Epithelial cell of proximal tubule (primary cell): ENCODE measurements around the gene EFEMP1. TPM values are rescaled to one million over a fixed set of nuclear protein-coding genes. Genes with fewer than 3 reads are reported as not detected.
"Not testable (repeated sequence)": the region's sequence is repeated elsewhere in the genome, so short reads cannot be mapped to it uniquely, and the experiment has no call there.

Source experiments
- DNase-seq: peaks from one replicate; pipeline ENCODE4 v3.0.0-alpha.2; 2011; ENCODE audit warnings: low read depth
- H3K4me3 ChIP-seq: 2 replicates; pipeline ENCODE4 v1.5.1; 2011; ENCODE audit warnings: low read depth, mild to moderate bottlenecking, low read length
- total RNA-seq: library from RNA; depleted of rRNA; stranded (reverse); fragments of >200 nt; gene quantifications from 2 replicates; pipeline ENCODE4 v1.2.3, GENCODE V29; 2015
- TF ChIP-seq, protein P1 (sequence below): conservative IDR thresholded peaks from 2 replicates; pipeline ENCODE4 v1.5.1; 2012; ENCODE audit warnings: low read depth, mild to moderate bottlenecking, low read length

EFEMP1 gene
- total RNA-seq, 1 donor from 2014 or later, result 30.0 TPM

DNA sequence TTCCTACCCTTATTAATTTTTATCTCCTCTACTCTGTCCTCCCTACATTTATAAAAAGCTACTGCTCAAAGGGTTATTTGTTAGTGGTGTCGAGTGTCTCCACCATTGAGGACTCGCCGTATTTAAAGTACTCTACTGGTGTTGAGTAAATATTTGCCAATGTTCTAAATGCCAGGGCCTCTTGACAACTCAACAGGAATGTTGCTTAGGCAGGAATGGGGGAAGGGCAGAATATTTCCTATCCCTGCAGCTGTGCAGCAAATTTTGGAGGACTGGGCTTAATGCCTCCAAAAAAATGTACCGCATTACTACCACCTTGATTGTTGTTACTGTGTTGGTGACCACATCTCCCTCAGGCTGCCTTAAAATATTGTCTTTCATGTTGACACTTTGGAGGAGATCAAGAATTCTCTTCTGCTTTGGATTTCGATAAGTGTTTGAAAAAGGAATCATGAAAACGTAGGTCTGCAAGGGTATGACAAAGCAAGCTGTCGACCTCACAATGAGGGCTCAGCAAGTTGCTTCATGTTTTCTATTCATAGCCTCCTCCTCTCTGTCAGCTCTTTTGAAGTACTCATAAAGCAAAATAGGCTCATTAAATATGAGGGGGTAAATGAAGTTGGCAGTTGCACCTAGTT is 84.3 kb downstream of the EFEMP1 start:
- TF ChIP-seq, protein P1, sequence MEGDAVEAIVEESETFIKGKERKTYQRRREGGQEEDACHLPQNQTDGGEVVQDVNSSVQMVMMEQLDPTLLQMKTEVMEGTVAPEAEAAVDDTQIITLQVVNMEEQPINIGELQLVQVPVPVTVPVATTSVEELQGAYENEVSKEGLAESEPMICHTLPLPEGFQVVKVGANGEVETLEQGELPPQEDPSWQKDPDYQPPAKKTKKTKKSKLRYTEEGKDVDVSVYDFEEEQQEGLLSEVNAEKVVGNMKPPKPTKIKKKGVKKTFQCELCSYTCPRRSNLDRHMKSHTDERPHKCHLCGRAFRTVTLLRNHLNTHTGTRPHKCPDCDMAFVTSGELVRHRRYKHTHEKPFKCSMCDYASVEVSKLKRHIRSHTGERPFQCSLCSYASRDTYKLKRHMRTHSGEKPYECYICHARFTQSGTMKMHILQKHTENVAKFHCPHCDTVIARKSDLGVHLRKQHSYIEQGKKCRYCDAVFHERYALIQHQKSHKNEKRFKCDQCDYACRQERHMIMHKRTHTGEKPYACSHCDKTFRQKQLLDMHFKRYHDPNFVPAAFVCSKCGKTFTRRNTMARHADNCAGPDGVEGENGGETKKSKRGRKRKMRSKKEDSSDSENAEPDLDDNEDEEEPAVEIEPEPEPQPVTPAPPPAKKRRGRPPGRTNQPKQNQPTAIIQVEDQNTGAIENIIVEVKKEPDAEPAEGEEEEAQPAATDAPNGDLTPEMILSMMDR, result no peak
- no peak overlapping the region for H3K4me3 ChIP-seq
- DNase-seq, result peak; percentile 39

DNA sequence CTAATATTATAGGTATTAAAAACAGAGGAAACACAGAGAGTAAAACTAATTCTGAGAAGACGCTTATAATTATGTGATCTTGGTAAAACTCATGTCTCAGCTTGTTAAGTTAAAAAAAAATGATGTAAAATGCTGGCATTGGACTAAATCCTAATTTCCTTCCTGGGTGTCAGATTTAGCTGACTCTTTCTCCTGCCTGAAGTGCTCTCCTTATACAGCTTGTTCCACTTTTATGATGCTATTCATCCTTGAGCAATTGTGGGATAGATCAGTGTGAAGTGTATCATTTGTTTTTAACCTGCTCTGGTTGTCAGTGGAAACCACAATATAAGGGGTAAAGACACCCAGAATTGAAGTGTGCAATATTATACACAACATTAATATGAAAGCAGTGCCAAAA is 84.9 kb downstream of the EFEMP1 start:
- TF ChIP-seq, protein P1, result no peak
- no peak overlapping the region for H3K4me3 ChIP-seq
- no peak for DNase-seq

DNA sequence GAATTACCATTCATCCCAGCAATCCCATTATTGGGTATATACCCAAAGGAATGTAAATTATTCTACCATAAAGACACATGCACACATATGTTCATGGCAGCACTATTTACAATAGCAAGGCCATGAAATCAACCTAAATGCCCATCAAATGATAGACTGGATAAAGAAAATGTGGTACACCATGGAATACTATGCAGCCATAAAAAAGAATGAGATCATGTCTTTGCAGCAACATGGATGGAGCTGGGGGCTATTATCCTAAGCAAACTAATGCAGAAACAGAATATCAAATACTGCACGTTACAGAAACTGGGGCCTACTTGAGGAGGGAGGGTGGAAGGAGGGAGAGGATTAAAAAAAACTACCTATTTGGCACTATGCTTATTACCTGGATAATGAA is 85.5 kb downstream of the EFEMP1 start:
- DNase-seq, H3K4me3 ChIP-seq: not testable (repeated sequence)

DNA sequence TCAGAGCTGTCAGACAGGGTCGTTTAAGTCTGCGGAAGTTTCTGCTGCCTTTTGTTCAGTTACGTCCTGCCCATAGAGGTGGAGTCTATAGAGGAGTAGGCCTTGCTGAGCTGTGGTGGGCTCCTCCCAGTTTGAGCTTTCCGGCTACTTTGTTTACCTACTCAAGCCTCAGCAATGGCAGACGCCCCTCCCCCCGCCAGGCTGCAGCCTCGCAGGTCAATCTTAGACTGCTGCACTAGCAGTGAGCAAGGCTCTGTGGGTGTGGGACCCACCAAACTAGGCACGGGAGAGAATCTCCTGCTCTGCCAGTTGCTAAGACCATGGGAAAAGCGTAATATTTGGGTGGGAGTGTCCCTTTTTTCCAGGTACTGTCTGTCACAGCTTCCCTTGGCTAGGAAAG is 86.5 kb downstream of the EFEMP1 start:
- TF ChIP-seq, protein P1, result no peak
- no peak for DNase-seq
- no peak overlapping the region for H3K4me3 ChIP-seq

DNA sequence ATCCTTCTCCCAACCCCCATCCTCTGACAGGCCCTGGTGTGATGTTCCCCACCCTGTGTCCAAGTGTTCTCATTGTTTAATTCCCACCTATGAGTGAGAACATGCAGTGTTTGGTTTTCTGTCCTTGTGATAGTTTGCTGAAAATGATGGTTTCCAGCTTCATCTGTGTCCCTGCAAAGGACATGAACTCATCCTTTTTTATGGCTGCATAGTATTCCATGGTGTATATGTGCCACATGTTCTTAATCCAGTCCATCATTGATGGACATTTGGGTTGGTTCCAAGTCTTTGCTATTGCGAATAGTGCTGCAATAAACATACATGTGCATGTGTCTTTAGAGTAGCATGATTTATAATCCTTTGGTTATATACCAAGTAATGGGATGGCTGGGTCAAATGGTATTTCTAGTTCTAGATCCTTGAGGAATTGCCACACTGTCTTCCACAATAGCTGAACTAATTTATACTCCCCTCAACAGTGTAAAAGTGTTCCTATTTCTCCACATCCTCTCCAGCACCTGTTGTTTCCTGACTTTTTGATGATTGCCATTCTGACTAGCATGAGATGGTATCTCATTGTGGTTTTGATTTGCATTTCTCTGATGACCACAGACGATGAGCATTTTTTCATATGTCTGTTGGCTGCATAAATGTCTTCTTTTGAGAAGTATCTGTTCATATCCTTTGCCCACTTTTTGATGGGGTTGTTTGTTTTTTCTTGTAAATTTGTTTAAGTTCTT is 91.7 kb downstream of the EFEMP1 start:
- DNase-seq, H3K4me3 ChIP-seq: not testable (repeated sequence)

DNA sequence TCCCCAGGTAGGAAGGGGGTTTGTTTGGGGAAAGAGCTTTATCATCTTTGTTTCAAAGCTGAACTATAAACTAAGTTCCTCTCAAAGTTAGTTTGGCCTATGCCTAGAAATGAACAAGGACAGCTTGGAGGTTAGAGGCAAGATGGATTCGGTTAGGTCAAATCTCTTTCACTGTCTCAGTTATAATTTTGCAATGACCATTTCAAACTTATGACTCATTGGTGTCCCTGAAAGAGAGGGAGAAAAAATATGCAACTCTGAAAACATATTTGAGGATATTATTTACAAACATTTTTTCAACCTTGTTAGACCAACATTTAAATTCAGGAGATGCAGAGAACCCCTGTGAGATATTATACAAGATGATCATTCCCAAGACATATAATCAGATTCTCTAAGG is 95.7 kb downstream of the EFEMP1 start:
- TF ChIP-seq, protein P1, result no peak
- no peak for DNase-seq
- H3K4me3 ChIP-seq, result no peak overlapping the region

DNA sequence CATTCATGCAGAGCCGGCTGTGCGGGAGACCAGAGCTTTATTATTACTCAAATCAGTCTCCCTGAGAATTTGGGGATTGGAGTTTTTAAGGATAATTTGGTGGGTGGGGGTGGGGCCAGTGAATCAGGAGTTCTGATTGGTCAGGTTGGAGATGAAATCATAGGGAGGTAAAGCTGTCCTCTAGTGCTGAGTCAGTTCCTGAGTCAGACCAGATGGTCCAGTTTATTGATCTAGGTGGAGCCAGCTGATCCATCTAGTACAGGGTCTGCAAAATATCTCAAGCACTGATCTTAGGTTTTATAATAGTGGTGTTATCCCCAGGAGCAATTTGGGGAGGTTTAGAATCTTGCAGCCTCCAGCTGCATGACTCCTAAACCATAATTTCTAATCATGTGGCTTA is 96.2 kb downstream of the EFEMP1 start:
- not testable (repeated sequence) for DNase-seq, H3K4me3 ChIP-seq

DNA sequence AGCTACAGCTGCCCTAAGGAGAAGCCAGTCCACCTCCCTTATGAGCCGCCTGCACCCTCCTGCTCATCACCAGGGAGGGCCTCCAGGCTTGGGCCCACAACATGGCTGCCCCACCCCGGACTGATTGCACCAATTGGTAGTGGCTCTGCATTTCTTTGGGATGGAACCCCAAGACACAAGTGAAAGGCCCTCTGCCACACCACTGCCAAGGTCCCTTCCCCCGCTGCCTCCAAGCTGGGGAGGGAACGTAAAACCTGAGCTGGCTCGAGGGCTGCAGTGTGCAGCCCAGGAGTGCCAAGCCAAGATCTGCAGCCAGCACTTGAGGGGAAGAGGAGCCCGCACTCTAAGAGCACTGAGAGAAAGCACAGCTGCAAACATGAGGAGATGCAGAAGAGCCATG is 97.3 kb downstream of the EFEMP1 start:
- TF ChIP-seq, protein P1, result no peak
- H3K4me3 ChIP-seq, result no peak overlapping the region
- DNase-seq, result no peak
